Mesendoderm (in vitro differentiated cells): ENCODE data around the gene AMMECR1L.

Experiments used
- DNase-seq: peaks from one replicate; pipeline ENCODE4 v3.0.0; 2013
- H2AK5ac ChIP-seq: 2 replicates; pipeline ENCODE4 v1.6.1; 2013; ENCODE audit warnings: low read length, inconsistent platforms
- H2BK120ac ChIP-seq: 2 replicates; pipeline ENCODE4 v1.6.1; 2013; ENCODE audit warnings: low read depth, mild to moderate bottlenecking, low read length, moderate library complexity, mixed read lengths
- H2BK15ac ChIP-seq: replicated peaks from 2 replicates; pipeline ENCODE4 v1.6.1; 2013; ENCODE audit warnings: low read depth, mild to moderate bottlenecking, moderate library complexity
- H2BK5ac ChIP-seq: 2 replicates; pipeline ENCODE4 v1.6.1; 2013; ENCODE audit warnings: low read length, inconsistent platforms
- H3K18ac ChIP-seq: 2 replicates; pipeline ENCODE4 v1.6.1; 2013; ENCODE audit warnings: mild to moderate bottlenecking, low read length, mixed read lengths
- H3K23ac ChIP-seq: one replicate; pipeline ENCODE4 v1.6.1; 2013; ENCODE audit warnings: low read length
- H3K27ac ChIP-seq: 2 replicates; pipeline ENCODE4 v1.5.1; 2013; ENCODE audit warnings: low read depth, mild to moderate bottlenecking, inconsistent platforms, low read length, moderate library complexity
- H3K27me3 ChIP-seq: 2 replicates; pipeline ENCODE4 v1.6.1; 2013; ENCODE audit warnings: low read length, control low read depth, mild to moderate bottlenecking, inconsistent platforms; ENCODE audit not compliant: insufficient read depth, poor library complexity
- H3K36me3 ChIP-seq: 2 replicates; pipeline ENCODE4 v1.6.1; 2013; ENCODE audit warnings: low read length, inconsistent platforms; ENCODE audit not compliant: control insufficient read depth, insufficient read depth
- H3K4ac ChIP-seq: one replicate; pipeline ENCODE4 v1.6.1; 2013; ENCODE audit warnings: low read depth, mild to moderate bottlenecking, low read length, moderate library complexity
- H3K4me1 ChIP-seq: 2 replicates; pipeline ENCODE4 v1.6.1; 2013; ENCODE audit warnings: low read depth, low read length, inconsistent platforms; ENCODE audit not compliant: control insufficient read depth
- H3K4me2 ChIP-seq: 2 replicates; pipeline ENCODE4 v1.6.1; 2013; ENCODE audit warnings: low read length
- H3K4me3 ChIP-seq: 2 replicates; pipeline ENCODE4 v1.5.1; 2013; ENCODE audit warnings: mild to moderate bottlenecking, low read length
- H3K56ac ChIP-seq: one replicate; pipeline ENCODE4 v1.6.1; 2013; ENCODE audit warnings: low read length
- H3K79me1 ChIP-seq: 2 replicates; pipeline ENCODE4 v1.6.1; 2013; ENCODE audit warnings: low read length, inconsistent platforms
- H3K79me2 ChIP-seq: 2 replicates; pipeline ENCODE4 v1.6.1; 2013; ENCODE audit warnings: mild to moderate bottlenecking, low read length; ENCODE audit not compliant: control insufficient read depth, insufficient read depth
- H3K9ac ChIP-seq: 2 replicates; pipeline ENCODE4 v1.6.1; 2013; ENCODE audit warnings: low read length, inconsistent platforms
- H4K5ac ChIP-seq: one replicate; pipeline ENCODE4 v1.6.1; 2013; ENCODE audit warnings: low read length
- H4K8ac ChIP-seq: one replicate; pipeline ENCODE4 v1.6.1; 2013; ENCODE audit warnings: low read depth, mild to moderate bottlenecking, control low read depth, low read length, moderate library complexity
- WGBS: extraction: QIAGEN DNeasy Blood & Tissue Kit; methylation state at CpG from one replicate; pipeline ENCODE4 v1.1.7; 2013; ENCODE audit warnings: low lambda C conversion rate, missing lambda C conversion rate; ENCODE audit not compliant: insufficient coverage; ENCODE audit errors: extremely low coverage; 5-methylcytosine and 5-hydroxymethylcytosine counted together

The AMMECR1L gene

DNA sequence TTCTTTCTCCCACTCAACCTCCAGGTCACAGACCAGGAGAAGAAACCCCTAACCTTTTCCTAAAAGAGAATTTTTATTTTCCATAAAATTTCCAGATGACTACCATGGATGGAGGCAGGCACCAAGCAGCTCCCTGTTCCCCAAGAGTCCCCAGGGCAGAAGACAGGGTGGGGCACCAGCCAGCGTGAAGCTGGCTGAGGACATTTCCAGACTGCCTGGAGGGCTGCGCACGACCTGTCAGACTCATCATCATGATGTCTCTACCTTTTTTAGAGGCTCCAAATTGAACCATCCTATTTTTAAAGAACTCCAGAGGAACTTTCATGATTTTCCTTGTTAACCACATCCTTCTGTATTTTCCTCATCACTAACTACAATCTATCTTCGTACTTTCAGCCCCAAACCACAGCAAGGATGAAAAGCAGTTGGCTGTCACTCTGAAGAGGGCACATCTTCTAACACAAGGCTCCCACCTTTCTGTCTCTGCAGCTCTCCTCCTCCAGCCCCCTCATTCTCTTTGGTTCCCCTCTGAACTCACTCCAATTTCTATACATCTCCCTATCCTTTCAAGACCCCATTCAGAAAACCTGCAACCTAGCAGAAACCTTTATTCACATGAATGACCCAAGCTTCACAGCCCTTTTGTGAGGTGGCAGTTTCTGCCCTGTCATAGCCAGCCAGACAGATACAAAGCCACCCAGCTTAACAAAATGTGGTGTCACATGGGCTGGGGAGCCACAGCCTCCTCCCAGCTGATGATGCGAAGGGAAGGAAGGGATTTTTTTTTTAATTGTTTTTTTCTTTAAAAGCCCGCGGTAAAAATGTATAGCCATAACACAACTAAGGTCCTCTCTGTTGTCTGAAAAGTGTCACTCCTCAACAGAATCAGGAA is 11.1 kb downstream of the AMMECR1L start:
- H3K27ac ChIP-seq = no peak overlapping the region
- H3K18ac ChIP-seq = no peak overlapping the region
- H3K79me1 ChIP-seq = peaks cover 20% of the 10 kb centered on the region
- no peak overlapping the region for H2BK5ac ChIP-seq
- no peak overlapping the region for H3K4me2 ChIP-seq
- peaks cover 47% of the 10 kb centered on the region for H3K79me2 ChIP-seq
- no peak overlapping the region for H3K56ac ChIP-seq
- H2AK5ac ChIP-seq = no peak overlapping the region
- DNase-seq = no peak
- H3K27me3 ChIP-seq = no peaks in the 10 kb centered on the region
- H3K4me3 ChIP-seq = no peak overlapping the region
- H4K5ac ChIP-seq = no peak overlapping the region
- no peak overlapping the region for H4K8ac ChIP-seq
- H3K4me1 ChIP-seq = no peaks in the 10 kb centered on the region
- no peak overlapping the region for H2BK15ac ChIP-seq
- no peak overlapping the region for H3K9ac ChIP-seq
- no peak overlapping the region for H3K23ac ChIP-seq
- H3K4ac ChIP-seq = no peak overlapping the region
- WGBS = no CpG with 5 or more reads among the region's 7 CpGs
- peaks cover 7% of the 10 kb centered on the region for H3K36me3 ChIP-seq
- H2BK120ac ChIP-seq = no peak overlapping the region

DNA sequence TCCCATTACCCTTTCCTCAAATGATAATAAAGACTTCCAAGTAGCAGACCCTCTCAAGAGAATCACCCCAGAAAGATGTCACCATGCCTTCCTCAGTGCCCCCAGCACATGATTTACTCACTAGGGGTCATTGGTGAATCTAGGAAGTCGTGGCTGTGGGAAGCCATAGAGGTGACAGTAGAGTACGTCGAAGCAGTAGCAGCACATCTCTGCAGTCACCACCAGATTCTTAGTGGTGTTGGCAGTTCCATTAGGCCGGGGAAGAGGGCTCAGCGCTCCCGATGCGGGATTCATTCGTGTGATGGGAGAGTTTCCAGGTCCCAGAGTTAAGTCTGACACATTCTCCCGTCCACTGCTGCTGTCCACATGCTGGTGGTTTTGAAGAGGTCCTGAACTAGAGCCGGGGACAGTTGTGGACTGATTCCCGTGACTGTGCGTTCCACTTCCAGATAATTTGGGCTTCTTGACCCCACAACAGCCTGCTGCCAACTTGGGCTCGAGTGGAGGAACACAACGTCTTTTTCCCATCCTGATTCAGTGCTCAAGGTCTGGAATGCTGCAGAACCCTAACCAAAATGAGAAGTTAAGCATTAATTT is 12.0 kb downstream of the AMMECR1L start:
- H2BK5ac ChIP-seq = no peak overlapping the region
- no peak overlapping the region for H4K5ac ChIP-seq
- H3K79me2 ChIP-seq = peaks cover 40% of the 10 kb centered on the region
- DNase-seq = no peak
- H4K8ac ChIP-seq = no peak overlapping the region
- H2AK5ac ChIP-seq = no peak overlapping the region
- no peak overlapping the region for H3K4ac ChIP-seq
- no peak overlapping the region for H2BK120ac ChIP-seq
- H3K27ac ChIP-seq = no peak overlapping the region
- no peak overlapping the region for H2BK15ac ChIP-seq
- H3K4me2 ChIP-seq = no peak overlapping the region
- H3K4me3 ChIP-seq = no peak overlapping the region
- H3K4me1 ChIP-seq = no peaks in the 10 kb centered on the region
- H3K79me1 ChIP-seq = peaks cover 22% of the 10 kb centered on the region
- H3K56ac ChIP-seq = no peak overlapping the region
- H3K18ac ChIP-seq = no peak overlapping the region
- H3K27me3 ChIP-seq = no peaks in the 10 kb centered on the region
- no peak overlapping the region for H3K23ac ChIP-seq
- H3K36me3 ChIP-seq = peaks cover 7% of the 10 kb centered on the region
- WGBS = no CpG with 5 or more reads among the region's 14 CpGs
- no peak overlapping the region for H3K9ac ChIP-seq

DNA sequence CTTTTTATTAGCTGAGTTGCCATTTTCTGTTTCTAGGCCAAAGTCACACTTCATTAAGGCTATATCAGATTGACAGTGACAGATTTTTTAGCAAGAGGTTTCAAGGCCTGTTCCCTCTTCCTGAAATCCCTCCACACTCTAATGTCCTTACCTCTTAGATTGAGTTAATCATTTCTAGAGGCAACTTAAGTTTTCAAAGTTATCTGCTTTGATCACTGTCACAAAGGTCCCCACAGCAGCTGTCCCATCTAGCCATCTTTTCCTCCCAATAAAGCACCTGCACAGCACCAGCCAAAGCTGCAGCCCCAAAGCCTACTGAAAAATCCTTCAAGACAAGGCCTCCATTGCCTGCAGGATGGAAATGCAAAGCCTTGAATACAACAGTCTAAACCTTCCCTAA is 13.4 kb downstream of the AMMECR1L start:
- peaks cover 19% of the 10 kb centered on the region for H3K79me1 ChIP-seq
- H2BK5ac ChIP-seq = no peak overlapping the region
- H3K4me1 ChIP-seq = no peaks in the 10 kb centered on the region
- no peak overlapping the region for H2BK120ac ChIP-seq
- peaks cover 29% of the 10 kb centered on the region for H3K79me2 ChIP-seq
- H3K23ac ChIP-seq = no peak overlapping the region
- H3K4ac ChIP-seq = no peak overlapping the region
- no peak overlapping the region for H4K8ac ChIP-seq
- H3K27ac ChIP-seq = no peak overlapping the region
- no peak overlapping the region for H3K4me3 ChIP-seq
- H3K27me3 ChIP-seq = no peaks in the 10 kb centered on the region
- H3K18ac ChIP-seq = no peak overlapping the region
- H3K9ac ChIP-seq = no peak overlapping the region
- H4K5ac ChIP-seq = no peak overlapping the region
- no peak overlapping the region for H2AK5ac ChIP-seq
- DNase-seq = no peak
- no peak overlapping the region for H3K56ac ChIP-seq
- no peak overlapping the region for H2BK15ac ChIP-seq
- H3K4me2 ChIP-seq = no peak overlapping the region
- H3K36me3 ChIP-seq = peaks cover 7% of the 10 kb centered on the region

DNA sequence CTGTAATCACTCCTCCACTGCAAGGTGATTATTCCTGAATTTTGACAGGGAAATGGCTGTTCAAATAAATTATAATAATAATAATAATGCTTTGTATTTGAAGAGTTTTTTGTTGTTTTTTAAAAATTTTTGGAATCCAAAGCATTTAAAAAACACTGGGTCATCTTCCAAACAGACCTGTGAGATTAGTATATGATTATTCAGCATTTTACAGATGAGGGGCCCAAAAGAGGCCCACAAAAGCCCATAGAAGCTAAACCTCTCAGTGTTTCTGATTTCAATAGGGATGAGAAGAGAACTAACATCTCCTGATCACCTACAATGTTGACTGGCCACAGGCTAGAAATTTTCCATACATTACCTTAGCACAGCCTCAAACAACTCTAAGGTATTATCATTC is 19.8 kb downstream of the AMMECR1L start:
- Histone ChIP-seq H3K79me1 (peaks cover 13% of the 10 kb centered on the region), H3K9ac (no peak overlapping the region), H3K4me1 (no peaks in the 10 kb centered on the region), H3K36me3 (peaks cover 13% of the 10 kb centered on the region), H4K8ac (no peak overlapping the region), H3K27ac (no peak overlapping the region), H3K23ac (no peak overlapping the region), H3K56ac (no peak overlapping the region), H4K5ac (no peak overlapping the region), H3K79me2 (no peaks in the 10 kb centered on the region), H2AK5ac (no peak overlapping the region), H3K4me3 (no peak overlapping the region), H2BK120ac (no peak overlapping the region), H3K27me3 (no peaks in the 10 kb centered on the region), H2BK15ac (no peak overlapping the region), H3K4ac (no peak overlapping the region), H3K18ac (no peak overlapping the region), H3K4me2 (no peak overlapping the region), H2BK5ac (no peak overlapping the region)
- DNase-seq = no peak

DNA sequence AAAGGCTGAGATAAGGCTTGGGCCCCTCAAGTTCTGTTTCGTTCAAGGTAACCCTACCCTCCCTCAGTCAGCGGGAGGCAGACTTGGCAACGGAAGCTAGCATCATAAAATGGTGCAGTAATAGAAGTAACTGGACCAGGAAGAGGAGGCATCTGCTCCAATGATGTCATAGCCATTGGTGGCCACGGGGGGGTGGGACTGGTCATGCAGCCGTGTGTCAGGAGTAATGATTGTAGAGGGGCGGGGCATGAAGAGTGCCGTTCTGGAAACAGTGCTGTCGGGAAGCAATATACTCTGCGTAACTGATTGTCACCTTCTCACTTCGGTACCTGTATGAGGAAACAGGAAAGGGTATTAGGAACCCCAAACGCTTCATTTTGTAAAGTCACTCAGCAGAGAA is 20.9 kb downstream of the AMMECR1L start:
- no peak overlapping the region for H2BK120ac ChIP-seq
- no peak overlapping the region for H3K4me3 ChIP-seq
- no peak overlapping the region for H3K9ac ChIP-seq
- no peak overlapping the region for H2BK15ac ChIP-seq
- H3K27ac ChIP-seq = no peak overlapping the region
- no peaks in the 10 kb centered on the region for H3K79me2 ChIP-seq
- WGBS = no CpG with 5 or more reads among the region's 11 CpGs
- peak; percentile 24 for DNase-seq
- H2BK5ac ChIP-seq = no peak overlapping the region
- H3K23ac ChIP-seq = no peak overlapping the region
- H3K79me1 ChIP-seq = peaks cover 9% of the 10 kb centered on the region
- no peak overlapping the region for H4K5ac ChIP-seq
- H3K4ac ChIP-seq = no peak overlapping the region
- H3K56ac ChIP-seq = no peak overlapping the region
- no peak overlapping the region for H3K4me2 ChIP-seq
- no peaks in the 10 kb centered on the region for H3K27me3 ChIP-seq
- no peak overlapping the region for H4K8ac ChIP-seq
- H3K18ac ChIP-seq = no peak overlapping the region
- H2AK5ac ChIP-seq = no peak overlapping the region
- peaks cover 9% of the 10 kb centered on the region for H3K36me3 ChIP-seq
- peaks cover 5% of the 10 kb centered on the region for H3K4me1 ChIP-seq
